GM19099 (cell line): Measurements from ENCODE around the gene HSD11B2.

Experiments used
- POLR2A ChIP-seq: IDR thresholded peaks from 3 replicates; pipeline ENCODE4 v1.6.1; 2011; ENCODE audit warnings: low read depth; ENCODE audit not compliant: insufficient read length; ENCODE audit errors: extremely low read depth

The HSD11B2 gene

DNA sequence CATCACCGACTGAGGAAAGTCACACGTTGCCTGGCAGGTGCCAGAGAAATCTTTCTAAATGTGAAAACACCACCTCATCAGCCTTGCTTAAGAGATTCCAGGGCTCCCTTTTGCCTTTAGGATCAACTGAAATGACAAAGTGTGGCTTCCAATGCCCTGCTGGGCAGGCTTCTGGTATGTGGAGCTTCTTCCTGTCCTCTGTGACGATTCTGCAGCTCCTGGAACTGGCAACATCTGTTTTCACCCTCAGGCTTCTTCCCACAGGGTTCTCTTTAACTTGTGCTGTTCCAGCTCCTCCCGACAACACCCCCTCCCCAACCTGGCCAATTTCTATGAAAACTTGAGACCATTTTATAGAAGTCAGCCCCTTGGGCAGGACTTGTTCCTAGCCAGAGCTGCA, 9.9 kb upstream of the HSD11B2 start:
- no peak for TF ChIP-seq POLR2A

DNA sequence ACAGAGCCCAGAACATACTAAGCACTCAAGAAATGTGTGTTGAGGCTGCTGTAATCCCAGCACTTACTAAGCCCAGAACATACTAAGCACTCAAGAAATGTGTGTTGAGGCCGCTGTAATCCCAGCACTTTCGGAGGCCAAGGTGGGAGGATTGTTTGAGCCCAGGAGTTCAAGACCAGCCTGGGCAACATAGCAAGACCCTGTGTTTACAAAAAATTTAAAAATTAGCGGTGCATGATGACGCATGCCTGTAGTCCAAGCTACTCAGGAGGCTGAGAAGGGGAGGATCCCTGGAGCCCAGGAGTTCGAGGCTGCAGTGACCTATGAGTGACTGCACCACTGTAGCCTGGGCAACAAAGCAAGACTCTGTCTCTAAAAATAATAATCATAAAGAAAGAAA, 7.9 kb upstream of the HSD11B2 start:
- TF ChIP-seq POLR2A, result no peak

DNA sequence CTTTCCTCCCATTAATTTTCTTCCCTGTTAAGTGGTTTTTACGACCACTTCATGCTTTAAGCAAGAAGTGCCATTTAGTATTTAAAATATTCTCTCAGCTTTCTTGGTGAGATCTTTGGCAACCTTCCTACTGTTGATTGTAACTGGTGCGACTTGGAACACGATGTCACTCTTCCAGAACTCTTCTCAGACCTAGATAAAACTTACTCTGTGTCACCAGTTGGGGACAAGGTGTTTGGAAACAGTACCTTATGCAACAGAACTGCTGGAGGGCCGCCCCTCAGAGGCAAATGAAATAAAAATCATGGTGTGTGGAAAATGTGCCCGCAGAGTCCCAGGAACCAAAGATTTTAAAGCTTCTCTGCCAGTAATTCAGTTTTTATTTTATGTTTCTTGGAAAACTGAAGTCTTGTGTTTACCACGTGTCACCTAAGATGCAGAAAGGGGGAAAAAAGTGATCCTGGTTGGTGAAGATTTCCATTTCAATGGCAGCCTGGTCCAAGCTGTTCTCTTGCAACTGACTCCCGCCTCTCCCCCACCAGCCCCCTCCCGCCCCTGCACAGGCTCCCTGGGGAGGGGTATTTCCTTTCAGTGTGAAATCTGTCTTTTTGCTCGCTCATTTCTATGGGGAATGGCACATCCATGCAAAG, 7.2 kb upstream of the HSD11B2 start:
- no peak for TF ChIP-seq POLR2A

DNA sequence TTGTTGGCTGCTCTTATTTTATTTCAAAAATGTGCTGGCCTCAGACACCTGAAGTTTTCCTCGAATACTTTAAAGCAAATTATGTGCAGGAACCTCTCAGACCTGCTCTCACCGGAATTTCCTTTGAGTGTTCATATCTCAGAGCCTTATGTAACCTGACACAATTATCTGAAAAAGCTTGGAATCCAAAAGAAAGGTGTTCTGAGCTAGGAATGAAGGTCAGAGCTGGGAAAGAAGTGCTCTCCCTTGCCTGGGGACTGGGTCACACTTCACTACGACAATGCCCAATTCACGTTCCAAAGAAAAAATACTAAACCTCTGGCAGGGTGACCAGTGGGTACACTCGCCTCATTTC, 6.7 kb upstream of the HSD11B2 start:
- TF ChIP-seq POLR2A, result no peak

DNA sequence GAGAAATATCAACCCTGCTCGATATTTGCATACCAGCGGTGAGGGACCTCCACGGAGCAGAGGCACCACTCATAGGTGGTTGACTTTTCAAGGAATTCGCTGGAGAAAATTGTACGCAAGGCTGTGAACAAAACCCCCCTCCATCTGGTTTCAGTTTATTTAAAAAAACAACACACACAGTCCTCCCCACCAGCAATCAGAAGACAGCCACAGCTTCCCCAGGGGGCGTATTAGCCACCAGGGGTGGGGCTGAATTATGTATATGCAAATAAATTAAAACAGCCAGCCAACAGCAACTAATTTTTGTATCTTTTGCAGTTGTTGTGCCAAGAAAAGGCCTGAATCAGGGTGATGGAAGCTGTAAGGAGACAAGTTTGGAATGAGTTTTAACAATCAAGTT, 5.9 kb upstream of the HSD11B2 start:
- no peak for TF ChIP-seq POLR2A

DNA sequence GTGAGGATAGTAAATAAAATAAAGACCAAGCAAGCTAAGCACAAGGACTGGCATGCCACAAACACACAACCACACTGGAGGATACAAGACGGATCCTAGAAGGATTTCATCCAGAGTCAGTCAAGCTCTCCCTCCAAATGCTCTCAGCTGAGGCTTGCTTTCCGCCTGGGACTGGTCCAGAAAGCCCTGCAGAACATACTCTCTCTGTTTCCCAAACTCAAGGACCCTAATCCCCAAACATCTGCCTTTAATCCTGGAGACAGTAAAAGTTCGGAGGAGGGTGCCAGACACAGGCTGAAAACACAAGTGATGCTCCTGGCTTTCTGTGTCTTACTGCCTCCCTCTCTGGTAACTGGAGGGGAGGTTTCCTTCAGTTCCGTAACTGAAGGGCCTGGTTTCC, 5.3 kb upstream of the HSD11B2 start:
- TF ChIP-seq POLR2A, result no peak

DNA sequence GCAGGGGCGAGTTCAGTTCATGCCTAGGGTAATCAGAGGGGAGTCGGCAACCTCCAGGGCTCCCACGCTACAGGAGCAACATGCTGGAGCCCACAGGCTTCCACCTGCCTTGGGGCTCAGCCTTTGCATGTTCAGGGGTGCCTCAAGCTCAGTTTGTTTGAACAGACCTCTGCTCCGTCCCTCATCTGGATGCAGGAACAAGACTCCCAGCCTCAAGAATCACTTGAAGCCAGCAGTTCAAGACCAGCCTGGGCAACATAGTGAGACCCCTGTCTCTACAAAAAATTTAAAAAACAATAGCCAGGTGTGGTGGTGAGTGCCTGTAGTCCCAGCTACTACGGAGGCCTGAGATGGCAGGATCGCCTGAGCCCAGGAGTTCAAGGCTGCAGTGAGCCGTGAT, 4.9 kb upstream of the HSD11B2 start:
- no peak for TF ChIP-seq POLR2A

DNA sequence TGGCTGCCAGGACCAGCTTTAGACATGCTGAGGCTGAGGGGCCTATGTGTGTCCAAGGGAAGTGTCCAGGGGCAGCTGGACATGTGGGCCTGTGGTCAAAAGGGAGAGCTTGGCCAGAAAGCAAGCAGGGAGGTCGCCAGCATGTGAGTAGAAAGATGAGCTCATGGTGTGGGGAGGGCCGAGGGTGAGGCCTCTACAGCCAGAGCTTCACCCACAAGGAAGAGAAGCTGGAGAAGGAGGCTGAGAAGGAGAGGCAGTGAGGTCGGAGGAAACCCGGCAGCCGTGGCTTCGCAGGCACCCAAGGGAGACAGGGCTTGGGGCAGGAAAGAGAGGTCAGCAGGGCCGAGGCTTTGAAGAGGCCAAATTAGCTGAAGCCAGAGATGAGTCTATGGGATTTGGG, 4.0 kb upstream of the HSD11B2 start:
- no peak for TF ChIP-seq POLR2A

DNA sequence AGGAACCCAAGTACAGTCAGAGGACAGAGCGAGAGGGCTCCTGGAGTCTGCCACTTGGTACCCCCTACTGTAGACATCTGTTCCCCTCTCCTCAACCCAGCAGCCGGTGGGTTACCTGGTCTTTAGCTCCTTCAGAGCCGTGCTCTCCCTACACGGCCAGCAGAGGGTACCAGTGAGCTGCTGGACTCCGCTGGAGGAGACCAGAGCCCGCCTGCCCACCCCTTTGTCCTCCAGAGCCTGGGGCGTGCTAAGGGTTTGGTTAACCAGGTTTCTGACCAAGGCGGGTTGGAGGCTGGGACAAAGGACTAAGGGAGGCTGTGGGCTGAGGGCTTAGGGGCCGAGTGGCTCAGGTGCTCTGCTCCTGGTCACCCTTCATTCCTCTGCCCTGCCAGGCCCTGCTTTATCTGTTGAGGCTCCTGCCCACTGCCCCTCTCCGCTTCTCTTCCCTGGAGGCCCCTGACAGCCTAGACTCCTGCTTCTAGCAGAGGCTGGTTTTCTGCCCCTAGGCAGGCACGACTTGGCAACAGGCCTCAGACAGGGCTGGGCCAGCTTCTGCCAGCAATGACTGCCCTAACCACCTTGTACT, 2.7 kb upstream of the HSD11B2 start:
- no peak for TF ChIP-seq POLR2A

DNA sequence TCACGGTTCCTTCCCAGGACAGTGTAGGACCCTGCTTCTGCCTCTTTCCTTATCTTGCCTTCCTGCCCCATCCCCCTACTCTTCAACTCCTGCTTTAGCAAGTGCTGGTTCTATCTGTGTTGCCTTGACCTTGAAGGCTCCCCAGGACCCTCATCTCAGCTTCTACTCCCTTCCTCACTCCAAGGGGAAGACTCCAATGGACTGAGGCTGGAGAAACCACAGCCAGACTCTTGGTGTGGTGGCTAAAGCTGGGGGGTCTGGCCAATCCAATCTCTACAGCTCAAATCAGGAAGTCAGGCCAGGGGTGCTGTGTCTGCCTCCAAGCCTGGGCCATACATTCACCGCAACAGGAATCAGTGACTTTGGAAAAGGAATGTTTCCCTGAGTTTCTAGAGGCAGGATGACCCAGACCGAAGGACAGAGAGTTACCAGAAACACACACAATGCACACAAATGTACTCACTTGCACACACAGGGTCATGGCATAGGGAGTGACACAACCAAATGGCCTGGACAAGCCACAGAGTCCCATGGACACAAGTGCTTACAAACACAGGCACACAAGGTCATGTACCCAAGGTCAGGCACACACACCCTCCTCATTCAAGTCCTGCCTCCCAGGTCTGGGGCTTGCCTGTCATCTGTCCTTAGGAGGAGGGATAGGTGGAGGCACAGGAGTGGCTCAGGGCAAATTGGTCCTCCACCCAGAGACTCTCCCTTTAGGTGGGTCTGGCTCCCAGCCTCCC, 1.7 kb upstream of the HSD11B2 start:
- TF ChIP-seq POLR2A, result no peak

DNA sequence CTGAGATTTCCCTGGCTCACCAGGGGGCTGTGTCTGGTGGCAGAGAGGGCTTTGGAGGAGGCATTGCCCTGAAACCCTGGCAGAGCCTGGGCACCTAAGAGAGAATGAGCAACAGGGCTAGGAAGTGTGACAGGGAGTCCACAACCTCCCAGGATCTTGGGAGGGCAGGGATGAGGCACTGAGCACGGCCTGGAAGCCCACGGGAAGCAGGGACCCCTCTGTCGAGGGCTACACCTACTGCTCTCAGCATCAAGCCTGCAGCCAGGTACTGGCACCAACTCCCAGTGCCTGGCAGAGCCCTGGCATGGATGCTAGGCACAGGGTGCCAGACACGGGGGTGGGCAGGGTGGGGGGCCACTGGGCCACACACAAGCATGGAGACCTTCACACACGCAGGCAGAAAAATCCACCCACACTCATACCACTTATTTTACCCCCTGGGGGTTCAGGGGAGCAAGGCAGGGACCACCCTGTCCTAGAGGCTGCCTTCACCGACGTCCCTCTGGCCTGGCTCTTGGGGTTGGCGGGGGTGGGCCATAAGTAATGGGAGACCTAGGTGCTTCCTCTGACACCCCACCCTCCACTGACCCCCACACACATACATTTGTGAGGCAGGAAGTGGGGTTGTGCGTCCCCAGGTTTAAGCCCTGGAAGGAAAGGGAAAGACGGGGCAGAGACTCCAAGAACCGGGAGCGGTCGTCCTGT, 970 bp upstream of the HSD11B2 start:
- TF ChIP-seq POLR2A, result no peak

DNA sequence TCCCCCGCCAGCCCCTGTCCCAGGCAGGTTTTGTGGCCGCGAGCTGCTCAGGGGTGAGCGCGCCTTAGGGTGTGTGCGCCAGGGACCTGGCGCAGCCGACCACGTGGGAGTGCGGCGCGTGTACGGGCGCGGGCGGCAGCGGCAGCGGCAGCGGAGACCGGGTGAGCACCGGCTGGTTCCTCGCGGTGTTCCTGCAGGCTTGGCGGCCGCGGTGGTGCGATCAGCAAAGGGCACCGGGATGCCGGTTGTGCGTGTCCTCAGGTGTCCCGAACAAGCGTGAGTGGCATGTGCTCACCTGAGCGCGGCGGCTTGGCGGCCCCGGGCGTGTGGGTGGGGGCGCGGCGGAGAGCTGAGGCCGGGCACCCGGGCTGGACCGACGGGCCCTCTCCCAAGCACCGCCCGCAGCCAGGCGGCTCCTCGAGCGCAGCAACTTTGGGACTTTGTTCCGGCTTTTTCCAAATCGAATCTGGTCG, 381 bp upstream of the HSD11B2 start:
- no peak for TF ChIP-seq POLR2A

DNA sequence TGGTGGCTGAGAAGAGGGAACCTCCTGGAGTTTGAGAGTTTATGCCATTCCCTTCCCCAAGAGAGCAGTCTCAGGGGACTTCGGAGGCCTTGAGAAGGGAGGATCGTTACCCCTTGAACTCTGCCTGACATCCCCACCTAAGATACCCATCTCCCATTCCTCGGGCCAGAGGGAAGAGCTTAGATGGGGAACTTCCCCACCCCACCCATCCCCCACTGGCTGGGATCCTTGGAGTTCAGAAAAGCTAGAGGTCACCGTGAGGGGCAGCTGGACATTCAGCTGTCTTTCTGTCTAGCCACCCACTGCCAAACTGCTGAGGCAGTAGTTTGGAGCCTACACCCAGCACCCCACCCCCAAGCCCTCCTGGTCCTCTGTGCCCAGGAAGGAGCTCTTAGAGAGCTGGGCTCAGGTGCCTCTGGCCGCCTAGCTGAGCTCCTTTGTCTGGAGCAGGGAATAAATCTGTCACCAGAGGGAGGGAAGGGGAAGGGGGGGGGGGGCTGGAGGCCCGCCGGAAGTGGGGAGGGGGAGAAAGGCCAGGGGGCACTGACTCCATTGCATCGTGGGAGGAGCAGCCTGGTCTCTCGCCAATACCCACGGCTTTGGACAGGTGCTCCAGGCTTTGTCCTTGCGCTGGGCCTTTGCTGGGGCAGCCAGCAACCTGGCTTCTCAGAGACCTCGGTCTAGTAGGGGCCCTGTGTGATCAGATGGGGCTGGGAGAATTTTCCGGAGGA, 1.0 kb downstream of the HSD11B2 start:
- TF ChIP-seq POLR2A, result no peak

DNA sequence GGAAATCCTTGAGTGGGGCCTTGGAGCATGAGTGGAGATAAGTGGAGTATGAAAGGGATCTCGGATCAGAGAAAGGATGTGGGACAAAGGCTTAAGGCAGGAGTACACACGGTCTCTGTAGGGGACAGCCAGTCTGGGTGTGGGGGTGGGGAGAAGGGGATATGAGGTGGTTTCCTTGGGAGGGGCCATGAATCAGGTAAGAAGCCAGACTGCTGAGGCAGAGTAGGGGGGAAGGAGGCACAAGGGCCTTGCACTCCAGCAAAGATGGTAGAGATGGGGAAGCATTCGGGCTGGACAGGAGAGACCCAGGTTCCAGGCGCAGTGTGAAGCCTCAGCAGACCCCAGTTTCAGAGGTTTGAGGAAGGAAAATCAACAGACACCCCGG, 1.6 kb downstream of the HSD11B2 start:
- TF ChIP-seq POLR2A, result no peak

DNA sequence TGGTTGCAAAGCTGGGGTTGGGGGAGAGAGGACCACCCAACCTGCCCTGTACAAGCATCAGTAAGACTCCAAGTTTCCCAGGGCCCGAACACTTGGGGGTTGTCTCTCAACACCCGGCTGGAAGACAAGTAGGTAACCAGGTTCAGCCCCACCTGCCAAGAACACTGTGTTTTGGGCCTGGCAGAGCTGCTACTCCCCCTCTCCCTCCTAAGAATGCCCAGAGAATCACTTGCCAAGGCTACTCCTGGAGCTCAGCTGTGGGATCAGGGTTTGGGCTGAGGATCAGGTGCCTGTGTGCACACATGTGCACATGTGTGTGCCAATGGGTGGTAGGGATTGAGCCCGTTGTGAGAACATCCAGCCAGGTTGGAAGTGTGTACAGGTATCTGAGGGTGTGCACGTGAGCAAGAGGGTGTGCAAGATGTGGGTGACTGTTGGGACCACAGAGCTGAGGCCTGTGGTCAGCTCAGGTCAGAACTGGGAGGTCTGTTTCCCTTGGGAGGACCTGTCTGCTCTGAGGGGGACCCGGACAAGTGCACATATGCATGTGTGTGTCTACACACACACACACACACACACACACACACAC, 2.3 kb downstream of the HSD11B2 start:
- no peak for TF ChIP-seq POLR2A

DNA sequence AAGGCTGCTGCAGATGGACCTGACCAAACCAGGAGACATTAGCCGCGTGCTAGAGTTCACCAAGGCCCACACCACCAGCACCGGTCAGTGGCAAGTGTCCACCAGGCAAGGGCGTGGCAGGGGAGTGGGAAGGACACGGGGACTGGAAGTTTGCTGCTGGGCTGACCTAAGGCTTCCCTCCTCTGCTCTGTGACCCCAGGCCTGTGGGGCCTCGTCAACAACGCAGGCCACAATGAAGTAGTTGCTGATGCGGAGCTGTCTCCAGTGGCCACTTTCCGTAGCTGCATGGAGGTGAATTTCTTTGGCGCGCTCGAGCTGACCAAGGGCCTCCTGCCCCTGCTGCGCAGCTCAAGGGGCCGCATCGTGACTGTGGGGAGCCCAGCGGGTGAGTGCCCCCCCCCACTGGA, 4.8 kb downstream of the HSD11B2 start:
- TF ChIP-seq POLR2A, result no peak
